GM21390 (cell line): ENCODE measurements around the gene SMIM10L2A.
"Not testable (repeated sequence)": the region's sequence is repeated elsewhere in the genome, so short reads cannot be mapped to it uniquely, and the experiment has no call there.

Experiments
- ATAC-seq: cut with Tn5 transposase; IDR thresholded peaks from one replicate; pipeline ENCODE4 v1.9.1; 2021; ENCODE audit not compliant: unreplicated experiment

The SMIM10L2A gene

GRCh38 chrX:135421932-135422809 is at the start of gene SMIM10L2A:
TSS of gene SMIM10L2A (plus strand) at chrX:135421944. CDS start at chrX:135422132, 188 bp downstream.
- peak; percentile 61 for ATAC-seq

- no peak for ATAC-seq
Measured at GRCh38 chrX:135373357-135373756, 48.4 kb upstream of the SMIM10L2A start.

GRCh38 chrX:135382260-135382659 is 39.5 kb upstream of the SMIM10L2A start:
- no peak for ATAC-seq

GRCh38 chrX:135383249-135383648 is 38.5 kb upstream of the SMIM10L2A start:
- ATAC-seq = no peak

GRCh38 chrX:135384161-135384836 is 37.4 kb upstream of the SMIM10L2A start:
- ATAC-seq = no peak

- no peak for ATAC-seq
Measured at GRCh38 chrX:135388841-135389240, 32.9 kb upstream of the SMIM10L2A start.

- no peak for ATAC-seq
Measured at GRCh38 chrX:135389243-135389642, 32.5 kb upstream of the SMIM10L2A start.

GRCh38 chrX:135389717-135390116 is 32.0 kb upstream of the SMIM10L2A start:
- ATAC-seq = no peak

- no peak for ATAC-seq
Measured at GRCh38 chrX:135391734-135392133, 30.0 kb upstream of the SMIM10L2A start.

- no peak for ATAC-seq
Measured at GRCh38 chrX:135393051-135393450, 28.7 kb upstream of the SMIM10L2A start.

GRCh38 chrX:135395064-135395463 is 26.7 kb upstream of the SMIM10L2A start:
- no peak for ATAC-seq

- ATAC-seq = no peak
Measured at GRCh38 chrX:135396109-135396508, 25.6 kb upstream of the SMIM10L2A start.

GRCh38 chrX:135396566-135396965 is 25.2 kb upstream of the SMIM10L2A start:
- no peak for ATAC-seq

GRCh38 chrX:135397652-135398051 is 24.1 kb upstream of the SMIM10L2A start:
- ATAC-seq = no peak

- ATAC-seq = no peak
Measured at GRCh38 chrX:135403374-135403773, 18.4 kb upstream of the SMIM10L2A start.

GRCh38 chrX:135406428-135406827 is 15.3 kb upstream of the SMIM10L2A start:
- ATAC-seq = not testable (repeated sequence)

- no peak for ATAC-seq
Measured at GRCh38 chrX:135408794-135409193, 12.9 kb upstream of the SMIM10L2A start.

GRCh38 chrX:135410861-135411627 is 10.7 kb upstream of the SMIM10L2A start:
- ATAC-seq = no peak

GRCh38 chrX:135411893-135412292 is 9.9 kb upstream of the SMIM10L2A start:
- no peak for ATAC-seq

- ATAC-seq = no peak
Measured at GRCh38 chrX:135416546-135416945, 5.2 kb upstream of the SMIM10L2A start.

GRCh38 chrX:135420831-135421230 is 913 bp upstream of the SMIM10L2A start:
- no peak for ATAC-seq
